PC-3 (cell line): Measurements from ENCODE around the gene FST. TPM values are rescaled to one million over a fixed set of nuclear protein-coding genes. Genes with fewer than 3 reads are reported as not detected.

Experiments used
- ATAC-seq: fragments of 200-7000 bp; cut with Tn5 transposase; 2 replicates; pipeline ENCODE4 v1.9.1; 2020; ENCODE audit warnings: mild to moderate bottlenecking, moderate library complexity
- BruUV-seq: library from RNA; stranded (reverse); fragments of 400-500 nt; replicated peaks from 2 replicates; lab custom pipeline; 2021; lab: Mats Ljungman, UMichigan
- CTCF ChIA-PET: fragments of 300-600 bp; sonication (Branson Sonifier 250); formaldehyde crosslinking; loops from one replicate; lab custom pipeline; 2022; ENCODE audit warnings: antibody characterized with exemption; lab: Charles Lee
- POLR2A ChIA-PET: fragments of 300-600 bp; sonication (Branson Sonifier 250); formaldehyde crosslinking; loops from one replicate; lab custom pipeline; 2022; ENCODE audit warnings: antibody characterized with exemption; ENCODE audit not compliant: unreplicated experiment; lab: Charles Lee
- DNase-seq: peaks from one replicate; pipeline ENCODE4 v3.0.0-alpha.2; 2015
- H2AFZ ChIP-seq: fragments of 300-600 bp; sonication (generic); 2 replicates; pipeline ENCODE4 v1.6.0; 2016; ENCODE audit warnings: antibody characterized with exemption, low read length
- H3F3A ChIP-seq: fragments of 300-600 bp; sonication (generic); one replicate; pipeline ENCODE4 v1.6.0; 2017; ENCODE audit warnings: antibody characterized with exemption, low read length, control low read depth, mild to moderate bottlenecking; ENCODE audit not compliant: unreplicated experiment
- H3K27ac ChIP-seq: fragments of 300-600 bp; sonication (generic); 2 replicates; pipeline ENCODE4 v1.5.1; 2016; ENCODE audit warnings: mild to moderate bottlenecking, low read length
- H3K27me3 ChIP-seq: fragments of 300-600 bp; sonication (generic); 2 replicates; pipeline ENCODE4 v1.6.1; 2016; ENCODE audit warnings: low read length, mixed read lengths
- H3K36me3 ChIP-seq: fragments of 300-600 bp; sonication (generic); 2 replicates; pipeline ENCODE4 v1.6.1; 2016; ENCODE audit warnings: low read depth, mixed run types, low read length, mixed read lengths
- H3K4me1 ChIP-seq: fragments of 300-600 bp; sonication (generic); 2 replicates; pipeline ENCODE4 v1.5.1; 2016; ENCODE audit warnings: low read length; ENCODE audit not compliant: insufficient read depth
- H3K4me2 ChIP-seq: fragments of 300-600 bp; sonication (generic); 2 replicates; pipeline ENCODE4 v1.6.0; 2016; ENCODE audit warnings: low read length
- H3K4me3 ChIP-seq: fragments of 300-600 bp; sonication (generic); 2 replicates; pipeline ENCODE4 v1.5.1; 2016; ENCODE audit warnings: mild to moderate bottlenecking, low read length, mixed read lengths
- H3K79me2 ChIP-seq: fragments of 300-600 bp; sonication (generic); 2 replicates; pipeline ENCODE4 v1.6.1; 2017; ENCODE audit warnings: low read length, mixed read lengths
- H3K9ac ChIP-seq: fragments of 300-600 bp; sonication (generic); 2 replicates; pipeline ENCODE4 v1.6.0; 2016; ENCODE audit warnings: mild to moderate bottlenecking, low read length
- H3K9me2 ChIP-seq: fragments of 300-600 bp; sonication (generic); replicated peaks from 2 replicates; pipeline ENCODE4 v1.6.1; 2016; ENCODE audit warnings: mixed run types, low read length, mixed read lengths
- H3K9me3 ChIP-seq: fragments of 300-600 bp; sonication (generic); 2 replicates; pipeline ENCODE4 v1.6.1; 2016; ENCODE audit warnings: low read length, mixed read lengths
- H4K20me1 ChIP-seq: fragments of 300-600 bp; sonication (generic); 2 replicates; pipeline ENCODE4 v1.6.1; 2016; ENCODE audit warnings: low read length, mixed read lengths
- CTCF ChIP-seq: fragments of 300-600 bp; sonication (generic); conservative IDR thresholded peaks from 2 replicates; pipeline ENCODE4 v1.5.1; 2017; ENCODE audit warnings: antibody characterized with exemption, low read depth, mild to moderate bottlenecking, low read length
- EZH2 ChIP-seq: fragments of 300-600 bp; sonication (generic); IDR thresholded peaks from one replicate; pipeline ENCODE4 v1.6.1; 2017; ENCODE audit warnings: antibody characterized with exemption, mild to moderate bottlenecking, low read length; ENCODE audit not compliant: unreplicated experiment
- EZH2phosphoT487 ChIP-seq: fragments of 300-600 bp; sonication (generic); IDR thresholded peaks from 2 replicates; pipeline ENCODE4 v1.6.1; 2018; ENCODE audit warnings: mild to moderate bottlenecking, antibody characterized with exemption, low read length, borderline replicate concordance
- intact Hi-C: fragments of 100-400 bp; cut with micrococcal nuclease; formaldehyde crosslinking; loops from 2 replicates; pipeline ENCODE4 v1.9.0; 2023
- total RNA-seq: library from RNA; depleted of rRNA; stranded (reverse); fragments of >200 nt; gene quantifications from 2 replicates; pipeline ENCODE4 v1.2.3, GENCODE V29; 2014

Gene FST
- total RNA-seq, 1 experiment from 2014 or later: 403 TPM

GRCh38 chr5:53479590-53480415 lies 626 bp upstream of the FST start:
- no peaks in the 10 kb centered on the region for H3K27me3 ChIP-seq
- peak overlapping the region; percentile 96 for H3K27ac ChIP-seq
- peaks cover 49% of the 10 kb centered on the region for H3K79me2 ChIP-seq
- H3F3A ChIP-seq: peaks cover 10% of the 10 kb centered on the region
- ATAC-seq: peak; percentile 44
- intact Hi-C loops: loop anchor here (1.0 to 10.0 kb wide), 10 partner anchors 41 to 737 kb away; partner anchors contain the start of gene NDUFS4
- H3K4me1 ChIP-seq: peaks cover 42% of the 10 kb centered on the region
- no peaks in the 10 kb centered on the region for H3K9me2 ChIP-seq
- H3K9ac ChIP-seq: peak overlapping the region; percentile 99
- DNase-seq: peak; percentile 77
- ChIA-PET CTCF (no interaction called here), POLR2A (interaction anchor here (0.6 kb wide), 3 partner anchors 147 to 337 kb away, joined by 5 to 15 read pairs (median 9); no protein-coding TSS in a partner anchor)
- no peak for TF ChIP-seq EZH2
- no peak for TF ChIP-seq EZH2phosphoT487
- TF ChIP-seq CTCF: no peak
- peaks cover 25% of the 10 kb centered on the region for H4K20me1 ChIP-seq
- peak overlapping the region; percentile 97 for H3K4me3 ChIP-seq
- TSS peak; percentile 50 for BruUV-seq
- H2AFZ ChIP-seq: peak overlapping the region; percentile 68
- H3K9me3 ChIP-seq: no peaks in the 10 kb centered on the region
- peak overlapping the region; percentile 96 for H3K4me2 ChIP-seq
- H3K36me3 ChIP-seq: peaks cover 36% of the 10 kb centered on the region

DNA sequence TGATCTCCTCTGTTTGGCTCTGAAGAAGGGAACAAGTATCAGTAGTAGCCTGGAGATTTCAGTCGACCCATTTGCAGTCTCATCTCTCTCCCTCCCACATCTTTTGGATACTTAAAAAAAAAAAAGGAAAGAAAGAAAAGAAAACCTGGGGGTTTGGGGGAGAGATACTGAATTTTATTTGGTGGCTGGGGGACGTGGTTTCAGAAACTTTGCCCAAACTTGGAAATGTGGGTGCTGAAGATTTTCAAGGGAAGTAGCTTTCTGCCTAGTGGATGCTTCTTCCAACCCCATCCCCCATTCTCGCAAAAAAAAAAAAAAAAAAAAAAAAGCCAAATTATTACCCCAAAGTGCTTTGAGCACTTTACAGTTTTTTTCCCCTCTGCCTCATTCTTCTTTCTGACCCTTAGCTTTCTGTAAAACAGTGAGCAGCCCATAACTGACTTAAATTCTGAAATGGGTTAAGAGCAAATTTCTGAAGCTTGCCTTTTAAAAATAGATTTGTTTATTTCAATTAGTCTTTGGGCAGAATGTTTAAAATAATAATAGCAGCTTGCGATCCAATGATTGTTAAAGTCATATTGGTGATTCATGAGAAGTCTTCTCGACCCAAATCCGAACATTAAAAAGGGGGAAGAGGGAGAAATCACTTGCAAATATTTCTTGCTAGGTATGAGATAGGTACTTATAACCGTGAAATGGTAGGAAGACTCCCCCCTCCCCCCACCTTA lies 894 bp downstream of the FST start:
- Histone ChIP-seq H3K4me3 (peak overlapping the region; percentile 97), H3K9me2 (no peaks in the 10 kb centered on the region), H4K20me1 (peaks cover 29% of the 10 kb centered on the region), H3F3A (peaks cover 21% of the 10 kb centered on the region), H3K4me1 (peaks cover 37% of the 10 kb centered on the region), H3K27me3 (no peaks in the 10 kb centered on the region), H3K9me3 (no peaks in the 10 kb centered on the region), H3K36me3 (peaks cover 49% of the 10 kb centered on the region), H3K9ac (peak overlapping the region; percentile 99), H3K79me2 (peaks cover 53% of the 10 kb centered on the region), H3K4me2 (peak overlapping the region; percentile 93), H3K27ac (peak overlapping the region; percentile 96), H2AFZ (no peak overlapping the region)
- TF ChIP-seq EZH2 (no peak), CTCF (no peak), EZH2phosphoT487 (no peak)
- ChIA-PET CTCF (no interaction called here), POLR2A (interaction anchor here (0.6 to 0.7 kb wide), 3 partner anchors 27 to 86 kb away, joined by 3 to 17 read pairs (median 9); no protein-coding TSS in a partner anchor)
- DNase-seq: no peak
- no peak for ATAC-seq
- intact Hi-C loops: loop anchor here (10.0 kb wide), 1 partner anchor 83 kb away; the partner anchor contains the start of gene NDUFS4
- TSS peak; percentile 28 for BruUV-seq
